LNCaP clone FGC (cell line): ENCODE data around the gene SLC7A1.

Experiments used
- DNase-seq: peaks from one replicate; pipeline ENCODE4 v3.0.0-alpha.2; 2011; ENCODE audit warnings: low read depth
- H3K4me3 ChIP-seq: 2 replicates; pipeline ENCODE4 v1.5.1; 2011; ENCODE audit warnings: mild to moderate bottlenecking, low read depth, low read length, control low read depth
- CTCF ChIP-seq: IDR thresholded peaks from 2 replicates; pipeline ENCODE4 v1.5.1; 2012; ENCODE audit warnings: mild to moderate bottlenecking; ENCODE audit not compliant: control insufficient read depth, insufficient read depth; ENCODE audit errors: extremely low read depth

The SLC7A1 gene

GRCh38 chr13:29570051-29570654, 25.3 kb downstream of the SLC7A1 start:
- peak overlapping the region; percentile 19; the same call in 1 of the 2 replicates for H3K4me3 ChIP-seq
- no peak for DNase-seq
- TF ChIP-seq CTCF = no peak

- TF ChIP-seq CTCF = no peak
- H3K4me3 ChIP-seq = peak overlapping the region; percentile 19; the same call in 1 of the 2 replicates
- no peak for DNase-seq
Measured at GRCh38 chr13:29569253-29570050, 26.0 kb downstream of the SLC7A1 start.

- TF ChIP-seq CTCF = no peak
- no peak for DNase-seq
- no peak overlapping the region for H3K4me3 ChIP-seq
Measured at GRCh38 chr13:29568731-29569130, 26.8 kb downstream of the SLC7A1 start.

GRCh38 chr13:29567411-29567810, 28.1 kb downstream of the SLC7A1 start:
- H3K4me3 ChIP-seq = no peak overlapping the region
- TF ChIP-seq CTCF = no peak
- DNase-seq = no peak

GRCh38 chr13:29566206-29566605, 29.3 kb downstream of the SLC7A1 start:
- no peak for TF ChIP-seq CTCF
- DNase-seq = no peak
- H3K4me3 ChIP-seq = no peak overlapping the region

GRCh38 chr13:29564818-29565217, 30.7 kb downstream of the SLC7A1 start:
- H3K4me3 ChIP-seq = no peak overlapping the region
- DNase-seq = no peak
- TF ChIP-seq CTCF = peak; percentile 37
